ENCODE data around the gene SPZ1.

The SPZ1 gene

DNA sequence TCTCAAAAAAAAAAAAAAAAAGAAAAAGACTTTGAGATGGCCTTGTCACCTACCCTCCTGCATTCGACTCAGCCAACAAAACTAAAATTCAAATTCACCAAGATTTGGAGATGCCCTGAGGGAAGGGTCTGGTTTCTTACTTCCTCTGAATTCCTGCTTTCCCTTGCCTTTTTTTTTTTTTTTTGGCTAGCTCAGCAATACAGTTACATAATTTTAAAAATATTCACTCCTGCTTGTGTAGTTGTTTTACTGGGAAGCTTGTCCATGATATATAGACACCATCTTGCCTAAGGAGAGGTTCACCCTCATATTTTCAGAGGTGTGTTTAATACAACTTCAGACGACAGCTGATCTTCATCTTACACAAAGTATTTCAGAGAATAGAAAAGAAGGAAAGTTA lies 42.6 kb upstream of the SPZ1 start:
- no peak overlapping the region for H4K8ac ChIP-seq (ENCODE audit: low read length)
- no peak overlapping the region for H2BK5ac ChIP-seq (ENCODE audit: low read depth, low read length, poor library complexity, severe bottlenecking)
- H3K79me1 ChIP-seq (replicated peaks; ENCODE audit: low read length, poor library complexity, severe bottlenecking), result no peaks in the 10 kb centered on the region
- H3K4me3 ChIP-seq (ENCODE audit: insufficient read depth in 1 of 2, low read depth in 1 of 2, low read length in 2 of 2), result no peak overlapping the region
- H3K9me3 ChIP-seq (ENCODE audit: control insufficient read depth, low read length), result no peaks in the 10 kb centered on the region
- H3K36me3 ChIP-seq (ENCODE audit: control insufficient read depth in 1 of 2, insufficient read depth in 2 of 2, low read depth in 1 of 2, low read length in 2 of 2), result no peaks in the 10 kb centered on the region
- no peak for DNase-seq
- no peak overlapping the region for H3K23ac ChIP-seq (ENCODE audit: low read length in 2 of 2)
- no peak overlapping the region for H2BK15ac ChIP-seq (ENCODE audit: low read depth, poor library complexity, severe bottlenecking)
- WGBS, result 67% methylated on average over 2 of the region's 2 CpGs
- no peak overlapping the region for H3K4ac ChIP-seq (ENCODE audit: low read depth in 1 of 2, low read length in 2 of 2)
- H3K14ac ChIP-seq (ENCODE audit: low read length in 2 of 2), result no peak overlapping the region
- H2AFZ ChIP-seq (ENCODE audit: low read depth, low read length), result no peak overlapping the region
- H3K9ac ChIP-seq (ENCODE audit: low read length), result no peak overlapping the region
- H3K27ac ChIP-seq (ENCODE audit: low read length, poor library complexity, severe bottlenecking), result no peak overlapping the region
- no peak overlapping the region for H2AK5ac ChIP-seq (ENCODE audit: low read length, severe bottlenecking)
- no peak overlapping the region for H3K18ac ChIP-seq (ENCODE audit: low read depth in 1 of 2, low read length in 2 of 2)
- no peak overlapping the region for H3K4me2 ChIP-seq (ENCODE audit: low read length, poor library complexity, severe bottlenecking)
- H2BK12ac ChIP-seq (ENCODE audit: low read length in 2 of 2), result no peak overlapping the region
- peaks cover 0 to 3% of the 10 kb centered on the region in 2 experiments for H3K27me3 ChIP-seq (ENCODE audit: control insufficient read depth in 1 of 2, insufficient read depth in 1 of 2, low read length in 2 of 2)
- H4K91ac ChIP-seq (ENCODE audit: low read length), result no peak overlapping the region
- no peaks in the 10 kb centered on the region for H3K4me1 ChIP-seq (ENCODE audit: control insufficient read depth, insufficient read depth, low read depth, low read length)
- no peak overlapping the region for H2BK120ac ChIP-seq (ENCODE audit: low read depth, low read length)

DNA sequence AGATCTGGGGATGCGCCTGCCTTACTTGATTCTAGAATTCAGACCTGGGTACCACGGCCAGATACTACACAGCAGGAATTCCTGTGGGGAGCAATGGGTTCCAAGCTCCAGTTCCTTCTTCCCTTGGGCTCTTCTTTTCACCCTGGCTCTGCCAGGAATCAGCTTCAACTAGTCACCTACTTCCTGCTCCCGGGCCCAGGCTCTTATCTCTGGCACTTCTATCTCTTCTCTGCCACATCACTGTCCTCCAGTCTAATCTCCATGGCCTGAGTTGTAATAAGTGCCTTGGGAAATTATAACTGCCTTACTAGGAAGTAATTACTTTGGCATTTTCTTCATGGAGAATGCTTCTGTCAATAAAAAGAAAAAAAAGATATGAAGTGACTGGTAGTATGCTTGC lies 37.7 kb upstream of the SPZ1 start:
- Histone ChIP-seq H3K27ac (ENCODE audit: low read length, poor library complexity, severe bottlenecking) (no peak overlapping the region), H3K14ac (ENCODE audit: low read length in 2 of 2) (no peak overlapping the region), H4K91ac (ENCODE audit: low read length) (no peak overlapping the region), H3K36me3 (ENCODE audit: control insufficient read depth in 1 of 2, insufficient read depth in 2 of 2, low read depth in 1 of 2, low read length in 2 of 2) (no peaks in the 10 kb centered on the region), H2BK5ac (ENCODE audit: low read depth, low read length, poor library complexity, severe bottlenecking) (no peak overlapping the region), H2BK120ac (ENCODE audit: low read depth, low read length) (no peak overlapping the region), H4K8ac (ENCODE audit: low read length) (no peak overlapping the region), H3K27me3 (ENCODE audit: control insufficient read depth in 1 of 2, insufficient read depth in 1 of 2, low read length in 2 of 2) (peaks cover 3 to 5% of the 10 kb centered on the region in 2 experiments), H3K9ac (ENCODE audit: low read length) (no peak overlapping the region), H3K18ac (ENCODE audit: low read depth in 1 of 2, low read length in 2 of 2) (no peak overlapping the region), H3K4ac (ENCODE audit: low read depth in 1 of 2, low read length in 2 of 2) (no peak overlapping the region), H3K4me1 (ENCODE audit: control insufficient read depth, insufficient read depth, low read depth, low read length) (no peaks in the 10 kb centered on the region), H2BK15ac (ENCODE audit: low read depth, poor library complexity, severe bottlenecking) (no peak overlapping the region), H2AK5ac (ENCODE audit: low read length, severe bottlenecking) (no peak overlapping the region), H3K9me3 (ENCODE audit: control insufficient read depth, low read length) (no peaks in the 10 kb centered on the region), H2AFZ (ENCODE audit: low read depth, low read length) (no peak overlapping the region), H2BK12ac (ENCODE audit: low read length in 2 of 2) (no peak overlapping the region), H3K79me1 (replicated peaks; ENCODE audit: low read length, poor library complexity, severe bottlenecking) (no peaks in the 10 kb centered on the region), H3K4me2 (ENCODE audit: low read length, poor library complexity, severe bottlenecking) (no peak overlapping the region), H3K4me3 (ENCODE audit: insufficient read depth in 1 of 2, low read depth in 1 of 2, low read length in 2 of 2) (no peak overlapping the region), H3K23ac (ENCODE audit: low read length in 2 of 2) (no peak overlapping the region)
- 86% methylated on average over 2 of the region's 3 CpGs for WGBS
- no peak for DNase-seq

DNA sequence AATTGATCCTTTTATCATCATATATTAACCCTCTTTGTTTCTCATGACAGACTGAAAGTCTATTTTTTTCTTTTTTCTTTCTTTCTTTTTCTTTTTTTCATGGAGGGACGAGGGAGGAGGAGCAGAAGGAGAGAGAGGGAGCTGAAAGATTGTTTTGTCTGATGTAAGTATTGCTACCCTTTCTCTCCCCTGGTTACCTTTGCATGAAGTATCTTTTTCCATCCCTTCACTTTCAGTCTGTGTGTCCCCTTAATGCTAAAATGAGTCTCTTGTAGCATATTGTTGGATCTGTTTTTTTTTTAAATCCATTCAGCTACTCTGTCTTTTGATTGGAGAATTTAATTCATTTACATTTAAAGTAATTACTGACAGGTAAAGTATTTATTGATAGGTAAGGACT lies 36.4 kb upstream of the SPZ1 start:
- Histone ChIP-seq H4K91ac (ENCODE audit: low read length) (no peak overlapping the region), H2AFZ (ENCODE audit: low read depth, low read length) (no peak overlapping the region), H2BK5ac (ENCODE audit: low read depth, low read length, poor library complexity, severe bottlenecking) (no peak overlapping the region), H3K4me2 (ENCODE audit: low read length, poor library complexity, severe bottlenecking) (no peak overlapping the region), H3K4me1 (ENCODE audit: control insufficient read depth, insufficient read depth, low read depth, low read length) (no peaks in the 10 kb centered on the region), H2BK120ac (ENCODE audit: low read depth, low read length) (no peak overlapping the region), H3K27me3 (ENCODE audit: control insufficient read depth in 1 of 2, insufficient read depth in 1 of 2, low read length in 2 of 2) (peaks cover 3 to 5% of the 10 kb centered on the region in 2 experiments), H3K9ac (ENCODE audit: low read length) (no peak overlapping the region), H2BK12ac (ENCODE audit: low read length in 2 of 2) (no peak overlapping the region), H2BK15ac (ENCODE audit: low read depth, poor library complexity, severe bottlenecking) (no peak overlapping the region), H2AK5ac (ENCODE audit: low read length, severe bottlenecking) (no peak overlapping the region), H3K4ac (ENCODE audit: low read depth in 1 of 2, low read length in 2 of 2) (no peak overlapping the region), H3K14ac (ENCODE audit: low read length in 2 of 2) (no peak overlapping the region), H3K23ac (ENCODE audit: low read length in 2 of 2) (no peak overlapping the region), H3K18ac (ENCODE audit: low read depth in 1 of 2, low read length in 2 of 2) (no peak overlapping the region), H3K4me3 (ENCODE audit: insufficient read depth in 1 of 2, low read depth in 1 of 2, low read length in 2 of 2) (no peak overlapping the region), H3K36me3 (ENCODE audit: control insufficient read depth in 1 of 2, insufficient read depth in 2 of 2, low read depth in 1 of 2, low read length in 2 of 2) (no peaks in the 10 kb centered on the region), H4K8ac (ENCODE audit: low read length) (no peak overlapping the region), H3K79me1 (replicated peaks; ENCODE audit: low read length, poor library complexity, severe bottlenecking) (no peaks in the 10 kb centered on the region), H3K9me3 (ENCODE audit: control insufficient read depth, low read length) (no peaks in the 10 kb centered on the region), H3K27ac (ENCODE audit: low read length, poor library complexity, severe bottlenecking) (no peak overlapping the region)
- no peak for DNase-seq
- WGBS, result no CpG with 5 or more reads among the region's 1 CpG

DNA sequence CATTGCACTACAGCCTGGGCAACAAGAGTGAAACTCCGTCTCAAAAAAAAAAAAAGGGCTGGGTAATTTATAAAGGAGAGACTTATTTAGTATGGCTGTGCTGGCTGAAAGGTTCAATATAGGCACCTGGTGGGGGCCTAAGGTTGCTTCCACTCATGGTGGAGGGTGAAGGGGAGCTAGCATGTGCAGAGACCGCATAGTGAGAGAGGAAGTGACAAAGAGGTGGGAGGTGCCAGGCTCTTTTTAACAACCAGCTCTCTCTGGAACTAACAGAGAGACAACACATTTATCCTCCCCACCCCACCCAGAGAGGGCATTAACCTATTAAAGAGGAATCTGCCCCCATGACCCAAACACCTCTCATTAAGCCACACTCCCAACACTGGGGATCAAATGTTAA lies 35.1 kb upstream of the SPZ1 start:
- WGBS, result 48% methylated on average over 1 of the region's 2 CpGs
- H2BK120ac ChIP-seq (ENCODE audit: low read depth, low read length), result no peak overlapping the region
- no peak overlapping the region for H3K27ac ChIP-seq (ENCODE audit: low read length, poor library complexity, severe bottlenecking)
- H4K91ac ChIP-seq (ENCODE audit: low read length), result no peak overlapping the region
- H3K18ac ChIP-seq (ENCODE audit: low read depth in 1 of 2, low read length in 2 of 2), result no peak overlapping the region
- H3K36me3 ChIP-seq (ENCODE audit: control insufficient read depth in 1 of 2, insufficient read depth in 2 of 2, low read depth in 1 of 2, low read length in 2 of 2), result no peaks in the 10 kb centered on the region
- no peak overlapping the region for H2BK12ac ChIP-seq (ENCODE audit: low read length in 2 of 2)
- no peak overlapping the region for H3K4me2 ChIP-seq (ENCODE audit: low read length, poor library complexity, severe bottlenecking)
- no peak overlapping the region for H2BK15ac ChIP-seq (ENCODE audit: low read depth, poor library complexity, severe bottlenecking)
- no peaks in the 10 kb centered on the region for H3K9me3 ChIP-seq (ENCODE audit: control insufficient read depth, low read length)
- H3K4ac ChIP-seq (ENCODE audit: low read depth in 1 of 2, low read length in 2 of 2), result no peak overlapping the region
- H3K79me1 ChIP-seq (replicated peaks; ENCODE audit: low read length, poor library complexity, severe bottlenecking), result no peaks in the 10 kb centered on the region
- H3K4me3 ChIP-seq (ENCODE audit: insufficient read depth in 1 of 2, low read depth in 1 of 2, low read length in 2 of 2), result no peak overlapping the region
- H4K8ac ChIP-seq (ENCODE audit: low read length), result no peak overlapping the region
- H3K27me3 ChIP-seq (ENCODE audit: control insufficient read depth in 1 of 2, insufficient read depth in 1 of 2, low read length in 2 of 2), result peaks cover 3 to 10% of the 10 kb centered on the region in 2 experiments
- no peak overlapping the region for H2BK5ac ChIP-seq (ENCODE audit: low read depth, low read length, poor library complexity, severe bottlenecking)
- H3K4me1 ChIP-seq (ENCODE audit: control insufficient read depth, insufficient read depth, low read depth, low read length), result no peaks in the 10 kb centered on the region
- no peak overlapping the region for H2AK5ac ChIP-seq (ENCODE audit: low read length, severe bottlenecking)
- no peak overlapping the region for H3K9ac ChIP-seq (ENCODE audit: low read length)
- no peak overlapping the region for H3K23ac ChIP-seq (ENCODE audit: low read length in 2 of 2)
- DNase-seq, result no peak
- H3K14ac ChIP-seq (ENCODE audit: low read length in 2 of 2), result no peak overlapping the region
- H2AFZ ChIP-seq (ENCODE audit: low read depth, low read length), result no peak overlapping the region

Data from mesenchymal stem cell (in vitro differentiated cells and primary cell).